ENCODE results near the gene MRPL39. TPM values are rescaled to one million over a fixed set of nuclear protein-coding genes. Genes with fewer than 3 reads are reported as not detected.
A peak's percentile ranks its signal among the peaks of the same experiment; 100 is the strongest.
"Not testable (repeated sequence)": the region's sequence is repeated elsewhere in the genome, so short reads cannot be mapped to it uniquely, and the experiment has no call there.

The MRPL39 gene
- total RNA-seq, 2 donors from 2014 or later: 42.8 to 50.9 TPM

DNA sequence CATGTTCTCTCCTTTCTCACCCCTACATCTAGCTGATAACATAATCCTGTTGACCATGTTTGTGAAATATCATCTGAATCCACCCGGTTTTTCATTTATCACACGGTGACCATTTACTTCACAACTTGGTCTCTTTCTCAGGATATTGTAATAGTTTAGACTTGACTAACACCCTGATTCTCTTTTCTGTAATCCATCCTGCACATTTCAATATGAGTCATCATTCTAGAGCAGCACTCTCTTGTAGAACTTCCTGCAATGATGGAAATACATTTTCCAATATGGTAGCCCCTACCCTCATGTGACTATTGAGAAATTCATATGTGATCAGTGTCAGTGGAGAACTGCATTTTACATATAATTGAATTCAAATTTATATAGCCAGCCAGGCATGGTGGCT is 29.4 kb upstream of the MRPL39 start:
- Mint-ChIP-seq H3K9me3 (peaks cover 3 to 4% of the 10 kb centered on the region in 2 donors), H3K27me3 (ENCODE audit: low read depth) (peaks cover 56% of the 10 kb centered on the region), H3K36me3 (ENCODE audit: insufficient read depth in 2 of 2) (peaks cover 0 to 4% of the 10 kb centered on the region in 2 donors), H3K27ac (no peak overlapping the region), H3K4me3 (peak overlapping the region in 1 of 2 donors; percentile 37), H3K4me1 (ENCODE audit: low read depth) (peaks cover 50% of the 10 kb centered on the region)
- DNase-seq (no peak), ATAC-seq (replicated peaks in 1 of 2) (peak; percentile 29 to 41)

DNA sequence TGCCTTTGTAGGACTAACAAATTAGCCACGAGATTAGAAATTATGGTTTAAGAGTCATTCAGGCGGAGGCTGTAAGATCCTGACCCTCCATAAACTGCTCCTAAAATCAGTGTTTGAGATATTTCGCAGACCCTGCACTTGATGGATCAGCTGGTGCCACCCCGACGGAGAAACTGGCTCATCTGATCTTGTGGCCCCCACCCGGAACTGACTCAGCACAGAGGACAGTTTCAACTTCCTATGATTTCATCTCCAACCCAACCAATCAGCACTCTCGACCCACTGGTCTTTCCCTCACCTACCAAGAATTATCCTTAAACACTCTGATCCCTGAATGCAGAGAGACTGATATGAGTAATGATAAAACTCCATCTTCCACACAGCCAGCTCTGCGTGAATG is 28.0 kb upstream of the MRPL39 start:
- H3K27ac Mint-ChIP-seq: no peak overlapping the region
- peaks cover 44% of the 10 kb centered on the region for H3K4me1 Mint-ChIP-seq (ENCODE audit: low read depth)
- H3K4me3 Mint-ChIP-seq: no peak overlapping the region
- H3K27me3 Mint-ChIP-seq (ENCODE audit: low read depth): peaks cover 47% of the 10 kb centered on the region
- H3K9me3 Mint-ChIP-seq: peaks cover 3 to 4% of the 10 kb centered on the region in 2 donors
- ATAC-seq (replicated peaks in 1 of 2) (no peak), DNase-seq (no peak)
- peaks cover 0 to 4% of the 10 kb centered on the region in 2 donors for H3K36me3 Mint-ChIP-seq (ENCODE audit: insufficient read depth in 2 of 2)

DNA sequence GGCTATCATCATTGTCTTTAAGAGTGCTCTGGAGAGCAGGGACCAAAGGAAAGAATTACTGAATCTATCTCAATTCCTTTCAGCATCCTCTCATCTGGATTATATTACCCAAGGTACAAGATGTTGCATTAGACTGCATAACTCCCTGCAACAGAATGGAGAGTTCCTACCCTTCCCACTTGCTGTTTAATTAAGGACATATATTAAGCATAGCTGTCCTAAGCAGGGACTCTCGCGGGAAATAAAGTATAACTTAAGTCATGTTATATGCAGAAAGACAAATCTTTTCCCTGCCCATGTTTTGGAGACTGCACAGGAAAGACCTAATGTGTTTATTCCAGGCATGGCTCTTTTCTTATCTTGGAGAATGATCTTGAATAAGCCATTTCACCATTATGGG is 25.0 kb upstream of the MRPL39 start:
- Mint-ChIP-seq H3K4me3 (no peak overlapping the region), H3K27ac (no peak overlapping the region), H3K27me3 (ENCODE audit: low read depth) (peaks cover 33% of the 10 kb centered on the region), H3K9me3 (peaks cover 3 to 4% of the 10 kb centered on the region in 2 donors), H3K36me3 (ENCODE audit: insufficient read depth in 2 of 2) (peaks cover 0 to 4% of the 10 kb centered on the region in 2 donors), H3K4me1 (ENCODE audit: low read depth) (peaks cover 23% of the 10 kb centered on the region)
- no peak for ATAC-seq (replicated peaks in 1 of 2)
- DNase-seq: no peak

DNA sequence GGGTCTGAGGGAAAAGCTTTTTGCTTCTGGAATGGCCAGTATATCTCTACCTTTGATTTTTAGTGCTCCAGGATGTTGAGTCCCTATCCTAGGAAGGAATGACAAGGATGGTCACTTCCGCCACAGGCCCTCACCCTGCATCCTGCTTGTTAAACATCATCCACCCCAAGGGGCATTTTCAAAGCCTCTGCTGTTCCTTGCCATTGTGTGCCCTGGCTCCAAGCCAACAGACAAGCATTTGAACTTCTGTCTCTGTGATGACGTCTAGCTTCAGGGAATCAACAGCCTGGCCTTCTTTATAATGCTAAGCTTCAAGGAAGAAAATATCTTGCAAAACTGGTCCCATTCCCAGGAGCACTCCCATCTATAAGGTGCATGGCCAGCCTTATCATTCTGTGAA is 19.5 kb upstream of the MRPL39 start:
- DNase-seq (no peak), ATAC-seq (replicated peaks in 1 of 2) (no peak)
- H3K36me3 Mint-ChIP-seq (ENCODE audit: insufficient read depth in 2 of 2): no peaks in the 10 kb centered on the region
- H3K27me3 Mint-ChIP-seq (ENCODE audit: low read depth): peaks cover 6% of the 10 kb centered on the region
- no peak overlapping the region for H3K27ac Mint-ChIP-seq
- H3K4me3 Mint-ChIP-seq: no peak overlapping the region
- no peaks in the 10 kb centered on the region for H3K9me3 Mint-ChIP-seq
- no peaks in the 10 kb centered on the region for H3K4me1 Mint-ChIP-seq (ENCODE audit: low read depth)

DNA sequence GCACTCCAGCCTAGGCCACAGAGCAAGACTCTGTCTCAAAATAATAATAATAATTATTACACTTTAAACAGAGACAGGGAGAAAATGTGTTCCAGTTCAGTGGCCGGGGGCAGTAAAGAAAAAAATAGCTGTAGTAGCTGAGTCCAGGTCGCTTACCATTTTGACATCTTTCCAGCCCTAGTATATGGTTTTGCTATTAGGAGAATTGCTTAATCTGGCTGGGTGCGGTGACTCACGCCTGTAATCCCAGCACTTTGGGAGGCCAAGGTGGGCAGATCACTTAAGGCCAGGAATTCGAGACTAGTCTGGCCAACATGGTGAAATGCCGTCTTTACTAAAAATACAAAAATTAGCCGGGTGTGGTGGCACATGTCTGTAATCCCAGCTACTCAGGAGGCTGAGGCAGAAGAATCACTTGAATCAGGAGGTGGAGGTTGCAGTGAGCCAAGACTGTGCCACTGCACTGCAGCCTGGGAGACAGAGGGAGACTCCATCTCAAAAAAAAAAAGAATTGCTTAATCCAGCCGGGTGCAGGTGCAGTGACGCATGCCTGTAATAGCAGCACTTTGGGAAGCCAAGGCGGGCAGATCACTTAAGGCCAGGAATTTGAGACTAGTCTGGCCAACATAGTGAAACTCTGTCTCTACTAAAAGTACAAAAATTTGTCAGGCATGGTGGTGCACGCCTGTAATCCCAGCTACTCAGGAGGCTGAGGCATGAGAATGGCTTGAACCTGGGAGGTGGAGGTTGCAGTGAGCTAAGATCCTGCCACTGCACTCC is 18.7 kb upstream of the MRPL39 start:
- H3K4me3 Mint-ChIP-seq; H3K9me3 Mint-ChIP-seq; H3K36me3 Mint-ChIP-seq (ENCODE audit: insufficient read depth in 2 of 2); ATAC-seq (replicated peaks in 1 of 2); H3K4me1 Mint-ChIP-seq (ENCODE audit: low read depth); DNase-seq; H3K27ac Mint-ChIP-seq; H3K27me3 Mint-ChIP-seq (ENCODE audit: low read depth): not testable (repeated sequence)

DNA sequence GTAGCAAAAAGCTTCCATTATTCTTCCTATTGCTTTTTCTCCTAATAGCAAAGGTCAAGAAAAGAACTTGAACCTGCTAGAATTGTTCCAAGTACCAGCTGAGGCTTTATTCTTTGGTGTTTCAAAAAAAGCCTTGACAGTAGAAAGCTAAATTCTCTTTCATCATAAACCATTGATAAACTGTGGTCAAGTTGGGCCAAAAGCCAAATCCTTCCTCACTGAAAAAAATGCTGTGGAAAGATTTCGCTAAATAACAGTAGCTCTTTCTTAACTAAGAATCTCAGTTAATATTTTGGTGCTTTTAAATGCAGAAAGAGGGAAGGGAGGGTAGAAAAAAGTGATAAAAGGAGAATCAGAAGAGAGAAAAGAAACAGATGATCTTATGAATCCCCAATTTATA is 17.8 kb upstream of the MRPL39 start:
- Mint-ChIP-seq H3K4me1 (ENCODE audit: low read depth) (no peaks in the 10 kb centered on the region), H3K9me3 (no peaks in the 10 kb centered on the region), H3K27ac (no peak overlapping the region), H3K36me3 (ENCODE audit: insufficient read depth in 2 of 2) (no peaks in the 10 kb centered on the region), H3K27me3 (ENCODE audit: low read depth) (peaks cover 3% of the 10 kb centered on the region), H3K4me3 (no peak overlapping the region)
- DNase-seq (no peak), ATAC-seq (replicated peaks in 1 of 2) (no peak)

DNA sequence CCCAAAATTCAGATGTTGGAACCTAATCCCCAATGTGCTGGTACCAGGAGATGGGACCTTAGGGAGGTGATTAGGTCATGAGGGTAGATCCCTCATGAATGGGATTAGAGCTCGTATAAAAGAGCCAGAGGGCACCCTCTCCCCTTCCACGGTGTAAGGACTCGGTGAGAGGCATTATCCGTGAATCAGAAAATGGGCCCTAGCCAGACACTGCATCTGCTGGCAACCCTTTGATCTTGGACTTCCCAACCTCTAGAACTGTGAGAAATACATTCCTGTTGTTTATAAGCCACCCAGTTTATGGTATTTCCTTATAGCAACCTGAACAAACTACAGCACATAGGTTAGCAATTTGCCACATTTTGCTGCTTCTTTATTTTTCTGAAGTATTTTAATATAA is 17.2 kb upstream of the MRPL39 start:
- ATAC-seq (replicated peaks in 1 of 2): no peak
- no peak overlapping the region for H3K4me3 Mint-ChIP-seq
- no peaks in the 10 kb centered on the region for H3K4me1 Mint-ChIP-seq (ENCODE audit: low read depth)

DNA sequence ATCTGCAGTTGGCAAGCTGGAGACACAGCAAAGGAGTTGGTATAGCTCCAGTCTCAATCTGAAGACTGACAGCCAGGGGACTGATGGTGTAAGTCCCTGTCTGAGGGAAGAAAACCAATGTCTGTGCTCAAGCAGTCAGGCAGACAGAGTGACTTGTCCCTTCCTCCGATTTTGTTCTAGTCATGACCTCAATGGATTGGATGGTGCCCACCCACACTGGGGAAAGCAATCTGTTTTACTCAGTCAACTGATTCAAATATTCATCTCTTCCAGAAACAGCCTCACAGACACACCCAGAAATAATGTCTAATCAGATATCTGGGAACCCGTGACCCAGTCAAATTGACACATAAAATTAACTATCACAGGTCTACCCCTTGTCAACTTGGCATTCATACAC is 11.9 kb upstream of the MRPL39 start:
- H3K4me1 Mint-ChIP-seq (ENCODE audit: low read depth): no peaks in the 10 kb centered on the region
- H3K36me3 Mint-ChIP-seq (ENCODE audit: insufficient read depth in 2 of 2): no peaks in the 10 kb centered on the region
- H3K4me3 Mint-ChIP-seq: no peak overlapping the region
- ATAC-seq (replicated peaks in 1 of 2): no peak
- no peak overlapping the region for H3K27ac Mint-ChIP-seq
- peaks cover 6% of the 10 kb centered on the region for H3K27me3 Mint-ChIP-seq (ENCODE audit: low read depth)
- DNase-seq: no peak
- H3K9me3 Mint-ChIP-seq: no peaks in the 10 kb centered on the region

More for the DNA sequence above, 17.2 kb upstream of the MRPL39 start:
- Mint-ChIP-seq H3K27me3 (ENCODE audit: low read depth) (no peaks in the 10 kb centered on the region), H3K9me3 (no peaks in the 10 kb centered on the region), H3K27ac (no peak overlapping the region), H3K36me3 (ENCODE audit: insufficient read depth in 2 of 2) (no peaks in the 10 kb centered on the region)
- DNase-seq: no peak

DNA sequence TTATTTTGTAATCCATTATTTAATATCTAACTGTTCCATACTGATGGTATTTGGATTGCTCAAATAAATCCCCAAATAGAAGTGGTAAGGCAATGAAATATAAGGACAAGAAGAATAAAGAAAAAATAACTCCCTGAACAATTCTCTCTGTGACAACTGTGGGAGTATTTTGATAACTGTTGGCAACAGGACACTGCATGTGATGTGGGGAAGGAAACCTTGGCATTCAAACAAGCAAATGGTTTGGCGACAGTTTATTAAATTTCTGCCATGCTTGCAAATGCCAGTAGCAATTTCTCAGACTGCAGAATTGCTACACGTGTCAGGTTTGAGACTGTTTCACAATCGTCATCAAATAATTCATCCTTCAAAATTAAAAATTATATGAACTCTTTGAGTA is 8.6 kb upstream of the MRPL39 start:
- no peak overlapping the region for H3K4me3 Mint-ChIP-seq
- ATAC-seq (replicated peaks in 1 of 2) (no peak), DNase-seq (no peak)
- H3K4me1 Mint-ChIP-seq (ENCODE audit: low read depth): no peaks in the 10 kb centered on the region
- H3K27ac Mint-ChIP-seq: no peak overlapping the region
- H3K27me3 Mint-ChIP-seq (ENCODE audit: low read depth): peaks cover 6% of the 10 kb centered on the region
- H3K9me3 Mint-ChIP-seq: no peaks in the 10 kb centered on the region
- no peaks in the 10 kb centered on the region for H3K36me3 Mint-ChIP-seq (ENCODE audit: insufficient read depth in 2 of 2)

DNA sequence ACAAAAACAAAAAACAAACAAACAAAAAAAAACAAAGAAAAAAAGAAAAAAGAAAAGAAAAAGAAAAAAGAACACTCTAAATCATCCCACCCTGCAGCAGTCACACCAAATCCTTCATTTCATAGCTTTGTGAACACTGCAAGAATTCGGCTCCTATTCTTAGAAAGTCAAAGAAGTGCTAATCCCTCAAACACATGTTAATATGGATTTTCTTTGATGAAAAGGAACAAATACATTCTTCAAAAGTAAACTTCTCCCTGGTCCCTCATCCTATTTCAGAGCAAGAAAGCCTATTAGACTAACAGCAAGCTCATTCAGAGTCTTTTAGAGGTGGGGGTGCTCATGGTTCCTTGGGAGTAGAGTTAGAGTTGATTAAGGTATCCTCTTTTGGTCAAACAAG is 7.2 kb upstream of the MRPL39 start:
- Mint-ChIP-seq H3K27ac (no peak overlapping the region), H3K9me3 (no peaks in the 10 kb centered on the region), H3K27me3 (ENCODE audit: low read depth) (peaks cover 6% of the 10 kb centered on the region), H3K4me3 (no peak overlapping the region), H3K36me3 (ENCODE audit: insufficient read depth in 2 of 2) (no peaks in the 10 kb centered on the region), H3K4me1 (ENCODE audit: low read depth) (no peaks in the 10 kb centered on the region)
- no peak for ATAC-seq (replicated peaks in 1 of 2)
- DNase-seq: no peak

DNA sequence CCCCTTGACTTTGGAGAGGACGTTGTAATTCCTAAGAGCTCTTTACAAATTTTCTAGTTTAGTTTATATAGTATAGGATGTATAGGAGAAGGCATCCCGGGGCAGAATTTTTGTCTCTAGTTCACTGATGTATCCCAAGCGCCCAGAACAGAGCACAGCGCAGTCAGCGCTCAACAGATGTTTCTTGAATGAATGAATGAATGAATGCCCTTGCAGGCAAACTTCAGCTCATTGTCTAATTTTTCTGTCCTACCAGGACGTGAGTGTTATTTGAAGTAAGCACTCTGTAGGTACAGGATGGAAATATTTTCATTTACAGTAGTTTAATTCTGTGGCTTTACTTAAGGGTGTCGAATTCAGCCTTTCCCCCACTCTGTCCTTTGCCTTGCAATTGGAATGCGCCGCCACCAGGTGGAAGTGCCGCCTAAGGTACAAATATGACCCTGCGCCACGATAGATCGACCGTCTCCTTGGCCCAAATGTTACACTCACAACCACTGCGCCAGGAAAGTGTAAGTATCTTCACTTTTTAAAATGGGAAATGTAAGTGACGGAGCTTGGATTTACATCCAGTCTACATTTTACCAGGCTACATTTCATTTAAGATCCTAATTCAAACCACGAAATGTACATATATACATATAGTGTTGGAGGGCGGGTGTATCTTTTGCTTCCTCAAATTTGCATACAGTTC is 910 bp upstream of the MRPL39 start:
- H3K27ac Mint-ChIP-seq: peak overlapping the region; percentile 82
- peak; percentile 80 to 83 for ATAC-seq (replicated peaks in 1 of 2)
- peaks cover 3 to 12% of the 10 kb centered on the region in 2 donors for H3K36me3 Mint-ChIP-seq (ENCODE audit: insufficient read depth in 2 of 2)
- H3K4me3 Mint-ChIP-seq: peak overlapping the region; percentile 92 to 95
- DNase-seq: peak; percentile 81 to 83
- H3K27me3 Mint-ChIP-seq (ENCODE audit: low read depth): no peaks in the 10 kb centered on the region
- peaks cover 37% of the 10 kb centered on the region for H3K4me1 Mint-ChIP-seq (ENCODE audit: low read depth)
- H3K9me3 Mint-ChIP-seq: no peaks in the 10 kb centered on the region

DNA sequence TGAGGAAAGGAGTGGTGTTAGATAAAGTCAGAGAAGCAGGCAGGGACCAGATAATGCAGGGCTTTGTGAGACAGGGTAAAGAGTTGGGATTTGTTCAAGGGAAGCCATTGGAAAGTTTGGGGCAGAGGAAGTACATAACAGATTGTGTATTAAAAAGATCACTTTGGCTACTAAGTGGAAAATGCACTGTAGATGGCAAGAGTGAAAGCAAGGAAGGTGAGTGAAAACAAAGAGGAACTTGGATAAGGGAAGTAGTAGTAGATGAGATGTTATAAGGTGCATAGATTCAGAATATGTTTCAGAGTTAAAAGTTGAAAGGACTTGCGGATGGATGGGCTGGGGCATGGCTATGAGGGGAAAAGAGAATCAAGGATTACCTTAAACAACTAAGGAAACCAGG is 17.4 kb downstream of the MRPL39 start:
- ATAC-seq (replicated peaks in 1 of 2) (no peak), DNase-seq (no peak)
- no peaks in the 10 kb centered on the region for H3K27me3 Mint-ChIP-seq (ENCODE audit: low read depth)
- no peaks in the 10 kb centered on the region for H3K9me3 Mint-ChIP-seq
- H3K4me3 Mint-ChIP-seq: no peak overlapping the region
- H3K36me3 Mint-ChIP-seq (ENCODE audit: insufficient read depth in 2 of 2): peaks cover 15 to 40% of the 10 kb centered on the region in 2 donors
- no peak overlapping the region for H3K27ac Mint-ChIP-seq
- peaks cover 1% of the 10 kb centered on the region for H3K4me1 Mint-ChIP-seq (ENCODE audit: low read depth)

DNA sequence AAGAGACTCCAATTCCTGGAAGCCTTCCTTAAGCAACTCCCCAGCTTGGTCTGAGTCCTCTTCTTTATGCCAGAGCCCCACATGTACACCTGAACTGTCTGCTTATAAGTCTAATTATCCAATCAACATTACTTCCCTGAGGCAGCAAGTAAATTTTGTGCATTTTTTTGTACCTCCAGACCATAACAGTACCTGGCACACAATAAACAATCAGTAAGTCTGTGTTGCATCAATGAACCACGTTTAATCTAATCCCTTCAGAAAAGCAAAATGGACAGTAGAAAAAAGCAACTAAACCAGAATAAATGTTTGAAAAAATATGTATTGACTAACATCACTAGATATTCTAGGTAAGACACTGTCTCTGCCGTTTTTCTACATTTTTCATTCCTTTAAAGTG is 20.5 kb downstream of the MRPL39 start:
- no peaks in the 10 kb centered on the region for H3K9me3 Mint-ChIP-seq
- H3K27me3 Mint-ChIP-seq (ENCODE audit: low read depth): no peaks in the 10 kb centered on the region
- peak in 1 of 2 donors; percentile 1 for ATAC-seq (replicated peaks in 1 of 2)
- H3K27ac Mint-ChIP-seq: no peak overlapping the region
- no peak for DNase-seq
- H3K4me1 Mint-ChIP-seq (ENCODE audit: low read depth): peaks cover 7% of the 10 kb centered on the region
- peaks cover 10 to 29% of the 10 kb centered on the region in 2 donors for H3K36me3 Mint-ChIP-seq (ENCODE audit: insufficient read depth in 2 of 2)
- H3K4me3 Mint-ChIP-seq: no peak overlapping the region

Measured in activated T-cell treated with anti-CD3 and anti-CD28 coated beads, Interleukin-2, amount 50 U/mL, for 72 hours (primary cell).